Hepatocyte (in vitro differentiated cells): Measurements from ENCODE around the gene SLC10A3. TPM values are rescaled to one million over a fixed set of nuclear protein-coding genes. Genes with fewer than 3 reads are reported as not detected.

ENCODE experiments used
- DNase-seq: peaks from one replicate; pipeline ENCODE4 v3.0.0-alpha.2; 2016; ENCODE audit warnings: low spot score
- H2AFZ ChIP-seq: fragments of 200-600 bp; sonication (generic); 2 replicates; pipeline ENCODE4 v1.6.0; 2016; ENCODE audit warnings: antibody characterized with exemption, mild to moderate bottlenecking
- H3K27ac ChIP-seq: fragments of 200-600 bp; sonication (generic); 2 replicates; pipeline ENCODE4 v1.5.1; 2016; ENCODE audit warnings: mild to moderate bottlenecking
- H3K27me3 ChIP-seq: fragments of 200-600 bp; sonication (generic); 2 replicates; pipeline ENCODE4 v1.6.1; 2016
- H3K36me3 ChIP-seq: fragments of 200-600 bp; sonication (generic); replicated peaks from 2 replicates; pipeline ENCODE4 v1.5.1; 2016; ENCODE audit warnings: low read depth; ENCODE audit not compliant: insufficient read depth
- H3K4me1 ChIP-seq: fragments of 200-600 bp; sonication (generic); 2 replicates; pipeline ENCODE4 v1.5.1; 2016; ENCODE audit warnings: mild to moderate bottlenecking, moderate library complexity; ENCODE audit not compliant: insufficient read depth
- H3K4me2 ChIP-seq: fragments of 200-600 bp; sonication (generic); 2 replicates; pipeline ENCODE4 v1.6.0; 2016
- H3K4me3 ChIP-seq: fragments of 200-600 bp; sonication (generic); 2 replicates; pipeline ENCODE4 v1.5.1; 2016; ENCODE audit warnings: mild to moderate bottlenecking
- H3K79me2 ChIP-seq: fragments of 200-600 bp; sonication (generic); 2 replicates; pipeline ENCODE4 v1.6.0; 2017; ENCODE audit warnings: mild to moderate bottlenecking
- H3K9me2 ChIP-seq: fragments of 200-600 bp; sonication (generic); replicated peaks from 2 replicates; pipeline ENCODE4 v1.6.0; 2017; ENCODE audit warnings: mild to moderate bottlenecking; ENCODE audit not compliant: insufficient read depth
- H3K9me3 ChIP-seq: fragments of 200-600 bp; sonication (generic); 2 replicates; pipeline ENCODE4 v1.5.1; 2016; ENCODE audit warnings: low read depth, mild to moderate bottlenecking
- H4K20me1 ChIP-seq: fragments of 200-600 bp; sonication (generic); 2 replicates; pipeline ENCODE4 v1.6.0; 2016; ENCODE audit warnings: mild to moderate bottlenecking; ENCODE audit not compliant: insufficient read depth, poor library complexity, severe bottlenecking
- CTCF ChIP-seq: fragments of 200-600 bp; sonication (generic); IDR thresholded peaks from 2 replicates; pipeline ENCODE4 v1.5.1; 2016; ENCODE audit warnings: antibody characterized with exemption, mild to moderate bottlenecking; ENCODE audit not compliant: poor library complexity
- EZH2 ChIP-seq: fragments of 200-600 bp; sonication (generic); IDR thresholded peaks from 2 replicates; pipeline ENCODE4 v1.6.1; 2016; ENCODE audit warnings: antibody characterized with exemption, mild to moderate bottlenecking, borderline replicate concordance
- EZH2phosphoT487 ChIP-seq: fragments of 200-600 bp; sonication (generic); IDR thresholded peaks from one replicate; pipeline ENCODE4 v1.6.1; 2018; ENCODE audit warnings: antibody characterized with exemption, mild to moderate bottlenecking, low read depth, moderate library complexity; ENCODE audit not compliant: unreplicated experiment, severe bottlenecking
- WGBS: methylation state at CpG from one replicate; pipeline ENCODE4 v1.1.6; 2016; ENCODE audit warnings: low lambda C conversion rate; ENCODE audit errors: missing lambda C conversion rate; 5-methylcytosine and 5-hydroxymethylcytosine counted together
- polyA plus RNA-seq: library from polyadenylated mRNA; unstranded; fragments of >200 nt; fragmentation: Nextera tagmentation; extraction: Ambion mirVana; gene quantifications from 2 replicates; pipeline ENCODE4 v1.2.1, GENCODE V29; 2016
- total RNA-seq: library from RNA; depleted of rRNA; stranded (reverse); fragments of >200 nt; gene quantifications from 2 replicates; pipeline ENCODE4 v1.2.3, GENCODE V29; 2014

The SLC10A3 gene
- total and polyA plus RNA-seq, 2 experiments from 2014 or later, result 28.8 to 48.3 TPM

- H3K9me3 ChIP-seq, result no peaks in the 10 kb centered on the region
- H3K4me1 ChIP-seq, result peaks cover 2% of the 10 kb centered on the region
- H3K4me2 ChIP-seq, result peak overlapping the region; percentile 81
- 84% methylated on average over 20 of the region's 20 CpGs for WGBS
- no peaks in the 10 kb centered on the region for H4K20me1 ChIP-seq
- DNase-seq, result no peak
- H3K4me3 ChIP-seq, result no peak overlapping the region
- peaks cover 5% of the 10 kb centered on the region for H3K79me2 ChIP-seq
- H2AFZ ChIP-seq, result no peak overlapping the region
- TF ChIP-seq EZH2phosphoT487 (no peak), CTCF (no peak), EZH2 (no peak)
- no peaks in the 10 kb centered on the region for H3K9me2 ChIP-seq
- H3K36me3 ChIP-seq, result no peaks in the 10 kb centered on the region
- H3K27me3 ChIP-seq, result no peaks in the 10 kb centered on the region
- no peak overlapping the region for H3K27ac ChIP-seq
Observed at GRCh38 chrX:154488336-154489075, 1.9 kb downstream of the SLC10A3 start.

- Histone ChIP-seq H3K4me1 (peaks cover 2% of the 10 kb centered on the region), H3K4me2 (peak overlapping the region; percentile 76), H4K20me1 (no peaks in the 10 kb centered on the region), H2AFZ (no peak overlapping the region), H3K27ac (no peak overlapping the region), H3K36me3 (no peaks in the 10 kb centered on the region), H3K4me3 (no peak overlapping the region), H3K27me3 (no peaks in the 10 kb centered on the region), H3K79me2 (peaks cover 5% of the 10 kb centered on the region), H3K9me2 (no peaks in the 10 kb centered on the region), H3K9me3 (no peaks in the 10 kb centered on the region)
- WGBS, result 90% methylated on average over 28 of the region's 28 CpGs
- DNase-seq, result no peak
- TF ChIP-seq EZH2 (no peak), EZH2phosphoT487 (no peak), CTCF (no peak)
Observed at GRCh38 chrX:154487518-154488290, 2.7 kb downstream of the SLC10A3 start.

- Histone ChIP-seq H3K9me3 (no peaks in the 10 kb centered on the region), H3K9me2 (no peaks in the 10 kb centered on the region), H3K4me3 (peak within 1 kb of the TSS; percentile 42), H3K36me3 (no peaks in the 10 kb centered on the region), H3K79me2 (peaks cover 5% of the 10 kb centered on the region), H3K4me2 (peak within 1 kb of the TSS; percentile 80), H3K27ac (peak within 1 kb of the TSS; percentile 86), H3K4me1 (peaks cover 2% of the 10 kb centered on the region), H2AFZ (no peak within 1 kb of the TSS), H4K20me1 (no peaks in the 10 kb centered on the region), H3K27me3 (no peaks in the 10 kb centered on the region)
- no peak for TF ChIP-seq EZH2
- TF ChIP-seq CTCF, result no peak
- TF ChIP-seq EZH2phosphoT487, result no peak
- peak; percentile 83 for DNase-seq
- WGBS, result 32% methylated on average over 16 of the region's 95 CpGs
Observed at GRCh38 chrX:154486396-154487207, 3.8 kb downstream of the SLC10A3 start, which contains the start of gene UBL4A. TSS of gene UBL4A (minus strand) at chrX:154486615. CDS start at chrX:154486584, 31 bp downstream.
